Activated naive CD4-positive, alpha-beta T cell treated with anti-CD3 and anti-CD28 coated beads, Interleukin-2, amount 50 U/mL, for 24 hours (primary cell): ENCODE results near the gene MAGI1.

Experiments used
- H3K27ac Mint-ChIP-seq: one replicate; pipeline ENCODE4 v1.8.0; 2021; ENCODE audit warnings: mild to moderate bottlenecking, mixed read lengths
- H3K27me3 Mint-ChIP-seq: one replicate; pipeline ENCODE4 v1.8.0; 2021; ENCODE audit warnings: mixed read lengths
- H3K36me3 Mint-ChIP-seq: one replicate; pipeline ENCODE4 v1.8.0; 2021; ENCODE audit warnings: mixed read lengths
- H3K4me1 Mint-ChIP-seq: one replicate; pipeline ENCODE4 v1.8.0; 2021; ENCODE audit warnings: mixed read lengths
- H3K4me3 Mint-ChIP-seq: one replicate; pipeline ENCODE4 v1.8.0; 2021; ENCODE audit warnings: mild to moderate bottlenecking, mixed read lengths
- H3K9me3 Mint-ChIP-seq: one replicate; pipeline ENCODE4 v1.8.0; 2021; ENCODE audit warnings: mixed read lengths

Gene MAGI1

GRCh38 chr3:65706776-65707568 is 331.7 kb downstream of the MAGI1 start:
- Mint-ChIP-seq H3K9me3 (no peaks in the 10 kb centered on the region), H3K4me1 (no peaks in the 10 kb centered on the region), H3K4me3 (no peak overlapping the region), H3K27ac (no peak overlapping the region), H3K36me3 (no peaks in the 10 kb centered on the region), H3K27me3 (peaks cover 4% of the 10 kb centered on the region)

- no peaks in the 10 kb centered on the region for H3K4me1 Mint-ChIP-seq
- H3K27me3 Mint-ChIP-seq = no peaks in the 10 kb centered on the region
- H3K27ac Mint-ChIP-seq = no peak overlapping the region
- no peaks in the 10 kb centered on the region for H3K9me3 Mint-ChIP-seq
- no peaks in the 10 kb centered on the region for H3K36me3 Mint-ChIP-seq
- no peak overlapping the region for H3K4me3 Mint-ChIP-seq
Observed at GRCh38 chr3:65706301-65706700, 332.4 kb downstream of the MAGI1 start.

- no peaks in the 10 kb centered on the region for H3K36me3 Mint-ChIP-seq
- H3K9me3 Mint-ChIP-seq = no peaks in the 10 kb centered on the region
- no peaks in the 10 kb centered on the region for H3K4me1 Mint-ChIP-seq
- H3K27ac Mint-ChIP-seq = no peak overlapping the region
- H3K27me3 Mint-ChIP-seq = no peaks in the 10 kb centered on the region
- H3K4me3 Mint-ChIP-seq = no peak overlapping the region
Observed at GRCh38 chr3:65703820-65704219, 334.9 kb downstream of the MAGI1 start.

DNA sequence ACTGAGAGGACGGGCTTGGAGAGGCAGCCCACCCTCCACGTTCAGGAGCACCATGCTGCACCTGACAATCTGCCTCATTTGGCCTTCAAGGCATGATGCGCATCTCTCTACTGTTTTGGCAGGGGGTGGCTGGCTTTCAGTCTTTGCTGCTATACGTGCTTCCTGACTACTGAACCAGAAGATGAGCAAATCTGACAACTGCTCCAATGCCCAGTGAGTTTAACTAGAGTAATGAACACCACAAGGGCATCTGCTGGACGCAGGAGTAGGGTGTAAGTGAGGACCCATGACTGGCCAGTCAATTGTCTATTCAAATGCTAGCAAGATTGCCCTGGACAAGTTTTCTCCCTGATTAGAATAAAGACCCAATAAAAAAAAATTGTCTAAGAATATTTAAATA is 335.7 kb downstream of the MAGI1 start:
- H3K9me3 Mint-ChIP-seq = no peaks in the 10 kb centered on the region
- no peaks in the 10 kb centered on the region for H3K36me3 Mint-ChIP-seq
- no peak overlapping the region for H3K27ac Mint-ChIP-seq
- no peaks in the 10 kb centered on the region for H3K4me1 Mint-ChIP-seq
- no peak overlapping the region for H3K4me3 Mint-ChIP-seq
- H3K27me3 Mint-ChIP-seq = no peaks in the 10 kb centered on the region

- no peaks in the 10 kb centered on the region for H3K4me1 Mint-ChIP-seq
- H3K27ac Mint-ChIP-seq = no peak overlapping the region
- H3K4me3 Mint-ChIP-seq = no peak overlapping the region
- H3K36me3 Mint-ChIP-seq = no peaks in the 10 kb centered on the region
- no peaks in the 10 kb centered on the region for H3K9me3 Mint-ChIP-seq
- no peaks in the 10 kb centered on the region for H3K27me3 Mint-ChIP-seq
Observed at GRCh38 chr3:65702202-65702601, 336.5 kb downstream of the MAGI1 start.

DNA sequence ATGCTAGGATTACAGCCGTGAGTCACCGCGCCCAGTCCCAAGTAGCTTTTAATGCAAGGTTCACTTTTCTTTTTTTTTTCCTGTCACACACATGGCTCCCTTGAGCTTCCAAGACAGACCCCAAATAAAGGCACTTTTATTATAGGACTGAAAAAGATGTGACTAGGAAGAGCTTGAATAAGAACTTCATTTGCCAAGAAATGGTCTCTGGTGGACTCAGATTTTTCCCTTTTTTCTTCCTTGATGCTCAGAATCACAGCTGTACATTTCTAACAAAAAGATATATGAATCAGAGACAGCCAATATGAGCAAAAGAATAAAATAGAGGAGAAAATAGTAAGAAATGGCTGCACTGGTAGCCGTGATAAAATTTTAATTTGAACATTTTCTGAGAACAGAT is 337.2 kb downstream of the MAGI1 start:
- Mint-ChIP-seq H3K9me3 (no peaks in the 10 kb centered on the region), H3K27ac (no peak overlapping the region), H3K4me3 (no peak overlapping the region), H3K27me3 (no peaks in the 10 kb centered on the region), H3K36me3 (peaks cover 2% of the 10 kb centered on the region), H3K4me1 (no peaks in the 10 kb centered on the region)

- Mint-ChIP-seq H3K4me3 (no peak overlapping the region), H3K4me1 (no peaks in the 10 kb centered on the region), H3K27ac (no peak overlapping the region), H3K27me3 (no peaks in the 10 kb centered on the region), H3K36me3 (no peaks in the 10 kb centered on the region), H3K9me3 (no peaks in the 10 kb centered on the region)
Observed at GRCh38 chr3:65689436-65689835, 349.3 kb downstream of the MAGI1 start.

- H3K36me3 Mint-ChIP-seq = no peaks in the 10 kb centered on the region
- no peak overlapping the region for H3K4me3 Mint-ChIP-seq
- H3K27ac Mint-ChIP-seq = no peak overlapping the region
- no peaks in the 10 kb centered on the region for H3K4me1 Mint-ChIP-seq
- no peaks in the 10 kb centered on the region for H3K27me3 Mint-ChIP-seq
- H3K9me3 Mint-ChIP-seq = no peaks in the 10 kb centered on the region
Observed at GRCh38 chr3:65687741-65688140, 351.0 kb downstream of the MAGI1 start.

DNA sequence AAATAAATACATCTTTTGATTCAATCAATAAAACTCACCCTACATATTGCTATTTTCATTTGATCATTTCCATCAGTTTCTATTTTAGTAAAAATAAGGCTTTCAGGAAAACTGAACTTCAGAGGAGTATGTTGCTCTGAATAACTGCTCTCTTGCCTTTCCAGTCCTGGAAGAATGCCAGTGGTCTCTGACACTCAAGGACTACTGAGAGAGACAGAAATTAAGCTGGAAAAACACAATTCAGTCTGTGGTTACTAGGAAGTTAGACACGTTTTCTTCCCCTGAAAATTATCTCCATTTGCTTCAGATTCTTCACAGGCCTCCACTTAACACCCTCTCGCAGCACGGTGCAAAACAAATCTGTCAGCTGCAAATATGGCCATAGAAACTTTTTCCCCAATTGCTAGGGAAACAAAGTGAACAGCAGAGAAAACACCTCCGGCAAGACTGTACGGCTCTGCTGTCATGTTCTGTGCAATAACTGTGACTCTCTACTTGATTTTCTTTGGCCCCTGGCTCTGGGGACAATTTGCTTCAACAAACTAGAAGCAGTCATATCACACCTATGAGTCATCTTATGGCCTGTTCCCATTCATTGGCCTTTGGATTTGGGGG is 353.0 kb downstream of the MAGI1 start:
- Mint-ChIP-seq H3K36me3 (no peaks in the 10 kb centered on the region), H3K4me3 (no peak overlapping the region), H3K27ac (no peak overlapping the region), H3K9me3 (no peaks in the 10 kb centered on the region), H3K27me3 (no peaks in the 10 kb centered on the region), H3K4me1 (no peaks in the 10 kb centered on the region)

DNA sequence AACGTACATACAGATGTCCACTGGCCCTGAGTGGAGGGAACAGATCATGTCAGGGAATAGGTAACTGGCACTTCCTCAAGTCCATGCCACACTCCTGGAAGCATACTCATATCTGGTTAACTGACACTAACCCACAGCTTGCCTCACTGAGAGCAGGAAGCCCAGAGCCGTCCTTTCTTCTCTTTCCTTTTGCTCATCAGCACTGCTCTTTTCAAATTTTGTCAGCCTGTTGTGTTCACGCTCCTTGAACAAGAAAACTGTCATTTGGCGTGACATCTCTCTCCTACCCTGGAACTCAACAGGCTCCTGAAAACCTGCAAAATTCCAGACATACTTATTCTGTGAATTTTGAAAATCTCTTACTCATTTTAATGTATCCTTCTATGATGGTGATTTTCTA is 360.2 kb downstream of the MAGI1 start:
- H3K4me1 Mint-ChIP-seq = no peaks in the 10 kb centered on the region
- H3K27ac Mint-ChIP-seq = no peak overlapping the region
- no peaks in the 10 kb centered on the region for H3K36me3 Mint-ChIP-seq
- no peak overlapping the region for H3K4me3 Mint-ChIP-seq
- H3K27me3 Mint-ChIP-seq = no peaks in the 10 kb centered on the region
- no peaks in the 10 kb centered on the region for H3K9me3 Mint-ChIP-seq

DNA sequence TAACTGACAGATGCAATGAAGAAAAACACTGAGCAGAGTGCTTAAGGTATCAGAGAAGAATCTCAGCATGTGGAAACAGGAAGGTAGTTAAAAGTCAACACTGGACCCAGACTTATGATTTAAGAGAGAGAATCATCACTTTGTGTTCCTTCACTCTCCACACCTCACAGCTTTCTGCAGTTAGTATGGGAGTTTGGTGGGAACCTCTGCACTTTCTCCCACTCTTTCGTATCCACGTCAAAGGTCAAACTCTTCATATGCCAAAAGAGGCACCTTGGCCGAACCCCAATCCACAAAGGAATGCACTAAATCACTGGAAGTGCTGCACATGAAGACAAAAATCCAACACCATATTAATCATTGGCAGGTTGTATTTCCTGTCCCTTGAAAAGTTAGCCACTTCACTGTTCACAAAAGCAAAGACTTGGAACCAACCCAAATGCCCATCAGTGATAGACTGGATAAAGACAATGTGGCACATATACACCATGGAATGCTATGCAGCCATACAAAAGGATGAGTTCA is 361.2 kb downstream of the MAGI1 start:
- no peaks in the 10 kb centered on the region for H3K4me1 Mint-ChIP-seq
- H3K27ac Mint-ChIP-seq = no peak overlapping the region
- H3K4me3 Mint-ChIP-seq = no peak overlapping the region
- no peaks in the 10 kb centered on the region for H3K27me3 Mint-ChIP-seq
- no peaks in the 10 kb centered on the region for H3K9me3 Mint-ChIP-seq
- H3K36me3 Mint-ChIP-seq = no peaks in the 10 kb centered on the region

DNA sequence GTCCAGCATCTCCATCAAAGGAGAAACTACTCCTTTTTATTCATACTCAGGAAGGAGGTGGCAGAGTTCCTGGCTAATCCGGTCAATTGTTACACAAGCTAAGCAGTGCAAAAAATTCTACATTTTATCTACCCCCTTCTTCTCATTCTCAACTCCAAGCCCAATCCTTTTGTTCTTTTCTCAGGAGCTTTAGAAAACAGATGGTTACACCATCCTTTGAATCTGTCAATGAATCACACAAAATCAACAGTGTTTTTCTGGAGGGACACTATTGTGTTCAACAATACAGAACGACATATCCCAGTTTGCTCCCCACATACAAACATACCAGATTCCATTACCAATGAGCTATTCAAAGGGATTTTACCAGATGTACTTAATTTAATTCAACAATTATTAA is 362.1 kb downstream of the MAGI1 start:
- no peak overlapping the region for H3K27ac Mint-ChIP-seq
- H3K9me3 Mint-ChIP-seq = no peaks in the 10 kb centered on the region
- no peaks in the 10 kb centered on the region for H3K36me3 Mint-ChIP-seq
- H3K4me1 Mint-ChIP-seq = no peaks in the 10 kb centered on the region
- no peak overlapping the region for H3K4me3 Mint-ChIP-seq
- H3K27me3 Mint-ChIP-seq = no peaks in the 10 kb centered on the region

- H3K4me3 Mint-ChIP-seq = no peak overlapping the region
- H3K27me3 Mint-ChIP-seq = no peaks in the 10 kb centered on the region
- no peaks in the 10 kb centered on the region for H3K9me3 Mint-ChIP-seq
- no peak overlapping the region for H3K27ac Mint-ChIP-seq
- no peaks in the 10 kb centered on the region for H3K36me3 Mint-ChIP-seq
- H3K4me1 Mint-ChIP-seq = no peaks in the 10 kb centered on the region
Observed at GRCh38 chr3:65675011-65675410, 363.7 kb downstream of the MAGI1 start.

DNA sequence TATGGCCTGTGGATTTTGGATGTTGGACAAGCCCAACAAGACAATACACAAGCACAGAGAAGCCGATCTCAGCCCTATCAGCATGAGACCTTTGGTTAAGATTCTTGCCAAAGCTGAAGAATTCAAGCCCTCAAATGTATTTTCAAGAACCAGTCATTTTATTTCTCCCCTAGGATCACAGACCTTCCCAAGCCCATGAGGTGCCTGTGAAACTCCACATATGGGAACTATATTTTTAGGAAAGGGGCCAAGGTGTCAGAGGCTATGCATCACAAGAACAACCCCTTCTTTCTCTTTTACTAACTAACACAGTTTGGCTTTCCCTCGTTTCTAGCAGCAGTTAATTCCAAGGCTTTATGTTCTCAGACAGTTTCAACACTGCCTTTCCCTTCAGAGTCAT is 364.5 kb downstream of the MAGI1 start:
- Mint-ChIP-seq H3K9me3 (peaks cover 5% of the 10 kb centered on the region), H3K27me3 (no peaks in the 10 kb centered on the region), H3K4me1 (no peaks in the 10 kb centered on the region), H3K27ac (no peak overlapping the region), H3K36me3 (no peaks in the 10 kb centered on the region), H3K4me3 (no peak overlapping the region)

DNA sequence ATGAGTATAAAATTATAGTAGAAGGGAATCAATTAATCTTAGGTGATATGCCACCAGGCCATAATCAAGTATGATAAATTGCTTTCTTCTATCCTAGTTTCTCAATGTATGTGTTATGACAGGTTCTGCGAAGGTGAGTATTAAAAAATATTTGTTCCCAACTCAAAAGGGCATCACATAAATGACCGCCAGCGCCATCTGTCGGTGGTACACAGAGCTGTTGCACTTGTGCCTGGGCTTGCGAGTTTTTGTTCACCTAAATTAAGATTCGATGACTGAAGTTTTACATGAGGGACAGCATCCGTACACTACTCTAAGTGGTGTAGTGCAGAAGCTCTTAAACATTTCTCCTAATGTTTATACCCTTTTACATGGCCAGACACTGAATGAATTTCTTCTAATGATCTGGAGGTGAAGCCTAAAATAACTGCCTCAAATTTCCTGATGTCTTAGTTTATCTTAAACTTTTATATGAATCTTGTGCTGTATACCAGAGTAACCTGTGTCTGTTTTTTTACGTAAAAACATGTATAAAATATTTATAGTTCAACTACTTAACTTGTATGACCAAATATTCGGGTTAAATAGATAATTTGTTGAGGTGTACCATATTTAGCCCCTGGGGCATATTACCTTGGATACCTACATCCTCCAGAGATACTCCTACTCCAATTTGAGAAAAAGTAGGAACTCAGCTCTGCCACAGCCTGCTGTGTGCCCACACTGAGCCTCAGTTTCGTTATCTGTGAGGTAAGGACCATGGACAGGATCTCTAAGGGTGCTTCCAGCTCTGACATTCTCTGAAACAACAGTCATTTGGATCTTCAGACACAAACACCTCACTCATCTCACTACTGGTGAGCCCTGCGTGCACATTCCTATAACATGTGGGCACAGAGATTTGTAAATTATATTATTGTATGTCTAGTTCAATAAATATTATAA is 365.6 kb downstream of the MAGI1 start:
- no peak overlapping the region for H3K27ac Mint-ChIP-seq
- H3K4me1 Mint-ChIP-seq = no peaks in the 10 kb centered on the region

GRCh38 chr3:65672061-65672460 is 366.7 kb downstream of the MAGI1 start:
- Mint-ChIP-seq H3K9me3 (peaks cover 5% of the 10 kb centered on the region), H3K36me3 (no peaks in the 10 kb centered on the region), H3K27me3 (no peaks in the 10 kb centered on the region), H3K27ac (no peak overlapping the region), H3K4me1 (no peaks in the 10 kb centered on the region), H3K4me3 (no peak overlapping the region)

More for the DNA sequence above, 365.6 kb downstream of the MAGI1 start:
- H3K27me3 Mint-ChIP-seq = no peaks in the 10 kb centered on the region
- peaks cover 5% of the 10 kb centered on the region for H3K9me3 Mint-ChIP-seq
- H3K36me3 Mint-ChIP-seq = no peaks in the 10 kb centered on the region
- H3K4me3 Mint-ChIP-seq = no peak overlapping the region
